Chondrocyte (in vitro differentiated cells): ENCODE results near the gene NPAS3. TPM values are rescaled to one million over a fixed set of nuclear protein-coding genes. Genes with fewer than 3 reads are reported as not detected.

Source experiments
- DNase-seq: peaks from one replicate; pipeline ENCODE4 v3.0.0; 2021; ENCODE audit warnings: mixed read lengths, low spot score
- H3K27ac Mint-ChIP-seq: one replicate; pipeline ENCODE4 v1.8.0; 2021; ENCODE audit warnings: mild to moderate bottlenecking, moderate library complexity, mixed read lengths; ENCODE audit not compliant: unreplicated experiment
- H3K27me3 Mint-ChIP-seq: 2 replicates; pipeline ENCODE4 v1.8.0; 2021; ENCODE audit warnings: low read depth, mixed read lengths
- H3K36me3 Mint-ChIP-seq: 2 replicates; pipeline ENCODE4 v1.8.0; 2021; ENCODE audit warnings: low read depth, mixed read lengths
- H3K4me1 Mint-ChIP-seq: 2 replicates; pipeline ENCODE4 v1.8.0; 2021; ENCODE audit warnings: low read depth, mild to moderate bottlenecking, mixed read lengths
- H3K4me3 Mint-ChIP-seq: one replicate; pipeline ENCODE4 v1.8.0; 2021; ENCODE audit warnings: mild to moderate bottlenecking, moderate library complexity, mixed read lengths; ENCODE audit not compliant: unreplicated experiment
- H3K9me3 Mint-ChIP-seq: 2 replicates; pipeline ENCODE4 v1.8.0; 2021; ENCODE audit warnings: low read depth, mixed read lengths
- total RNA-seq: library from RNA; stranded (reverse); gene quantifications from 3 replicates; pipeline ENCODE4 v1.2.1, GENCODE V29; 2021
- TF ChIP-seq, protein P1 (sequence below): fragments of 200-600 bp; sonication (generic); IDR thresholded peaks from 2 replicates; pipeline ENCODE4 v1.5.0; 2021; ENCODE audit warnings: antibody characterized with exemption, mild to moderate bottlenecking, moderate library complexity

NPAS3 gene
- total RNA-seq, 1 donor from 2014 or later, result 2.6 TPM

GRCh38 chr14:33042591-33042990 lies 103.9 kb downstream of the NPAS3 start:
- H3K4me3 Mint-ChIP-seq, result no peak overlapping the region
- no peaks in the 10 kb centered on the region for H3K27me3 Mint-ChIP-seq
- TF ChIP-seq, protein P1, sequence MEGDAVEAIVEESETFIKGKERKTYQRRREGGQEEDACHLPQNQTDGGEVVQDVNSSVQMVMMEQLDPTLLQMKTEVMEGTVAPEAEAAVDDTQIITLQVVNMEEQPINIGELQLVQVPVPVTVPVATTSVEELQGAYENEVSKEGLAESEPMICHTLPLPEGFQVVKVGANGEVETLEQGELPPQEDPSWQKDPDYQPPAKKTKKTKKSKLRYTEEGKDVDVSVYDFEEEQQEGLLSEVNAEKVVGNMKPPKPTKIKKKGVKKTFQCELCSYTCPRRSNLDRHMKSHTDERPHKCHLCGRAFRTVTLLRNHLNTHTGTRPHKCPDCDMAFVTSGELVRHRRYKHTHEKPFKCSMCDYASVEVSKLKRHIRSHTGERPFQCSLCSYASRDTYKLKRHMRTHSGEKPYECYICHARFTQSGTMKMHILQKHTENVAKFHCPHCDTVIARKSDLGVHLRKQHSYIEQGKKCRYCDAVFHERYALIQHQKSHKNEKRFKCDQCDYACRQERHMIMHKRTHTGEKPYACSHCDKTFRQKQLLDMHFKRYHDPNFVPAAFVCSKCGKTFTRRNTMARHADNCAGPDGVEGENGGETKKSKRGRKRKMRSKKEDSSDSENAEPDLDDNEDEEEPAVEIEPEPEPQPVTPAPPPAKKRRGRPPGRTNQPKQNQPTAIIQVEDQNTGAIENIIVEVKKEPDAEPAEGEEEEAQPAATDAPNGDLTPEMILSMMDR, result no peak
- peaks cover 2% of the 10 kb centered on the region for H3K36me3 Mint-ChIP-seq
- DNase-seq, result no peak
- H3K9me3 Mint-ChIP-seq, result peaks cover 23% of the 10 kb centered on the region
- H3K27ac Mint-ChIP-seq, result no peak overlapping the region
- H3K4me1 Mint-ChIP-seq, result peaks cover 14% of the 10 kb centered on the region

- peaks cover 6% of the 10 kb centered on the region for H3K4me1 Mint-ChIP-seq
- peaks cover 4% of the 10 kb centered on the region for H3K36me3 Mint-ChIP-seq
- no peak overlapping the region for H3K4me3 Mint-ChIP-seq
- no peak overlapping the region for H3K27ac Mint-ChIP-seq
- DNase-seq, result no peak
- TF ChIP-seq, protein P1, result no peak
- H3K9me3 Mint-ChIP-seq, result peaks cover 25% of the 10 kb centered on the region
- H3K27me3 Mint-ChIP-seq, result no peaks in the 10 kb centered on the region
Measured at GRCh38 chr14:33045760-33046159, 107.1 kb downstream of the NPAS3 start.

DNA sequence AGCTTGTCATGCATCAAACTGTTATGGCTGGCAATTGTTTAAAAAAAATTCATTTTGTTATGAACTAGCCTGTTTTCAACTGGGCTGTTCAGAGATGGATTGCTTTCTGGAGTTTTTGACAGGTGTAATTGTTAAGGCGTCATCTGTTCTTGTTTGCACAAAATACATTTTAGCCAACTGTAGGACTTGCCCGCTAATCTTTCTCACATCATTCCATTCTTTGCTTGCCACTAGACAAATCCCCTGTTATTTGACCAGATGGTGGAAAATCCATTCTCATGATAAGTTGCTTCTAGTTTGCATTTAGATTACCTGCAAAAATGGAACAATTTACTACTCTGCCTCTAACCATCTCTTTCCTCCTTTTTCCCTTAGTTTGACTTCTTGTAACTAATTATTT lies 114.3 kb downstream of the NPAS3 start:
- no peak for DNase-seq
- no peaks in the 10 kb centered on the region for H3K27me3 Mint-ChIP-seq
- TF ChIP-seq, protein P1, result no peak
- H3K36me3 Mint-ChIP-seq, result peaks cover 4% of the 10 kb centered on the region
- peaks cover 2% of the 10 kb centered on the region for H3K9me3 Mint-ChIP-seq
- H3K4me1 Mint-ChIP-seq, result no peaks in the 10 kb centered on the region
- no peak overlapping the region for H3K4me3 Mint-ChIP-seq
- no peak overlapping the region for H3K27ac Mint-ChIP-seq

GRCh38 chr14:33056213-33056612 lies 117.5 kb downstream of the NPAS3 start:
- Mint-ChIP-seq H3K27ac (no peak overlapping the region), H3K9me3 (no peaks in the 10 kb centered on the region), H3K4me3 (no peak overlapping the region), H3K27me3 (no peaks in the 10 kb centered on the region), H3K36me3 (peaks cover 2% of the 10 kb centered on the region), H3K4me1 (no peaks in the 10 kb centered on the region)
- DNase-seq, result no peak
- TF ChIP-seq, protein P1, result no peak

DNA sequence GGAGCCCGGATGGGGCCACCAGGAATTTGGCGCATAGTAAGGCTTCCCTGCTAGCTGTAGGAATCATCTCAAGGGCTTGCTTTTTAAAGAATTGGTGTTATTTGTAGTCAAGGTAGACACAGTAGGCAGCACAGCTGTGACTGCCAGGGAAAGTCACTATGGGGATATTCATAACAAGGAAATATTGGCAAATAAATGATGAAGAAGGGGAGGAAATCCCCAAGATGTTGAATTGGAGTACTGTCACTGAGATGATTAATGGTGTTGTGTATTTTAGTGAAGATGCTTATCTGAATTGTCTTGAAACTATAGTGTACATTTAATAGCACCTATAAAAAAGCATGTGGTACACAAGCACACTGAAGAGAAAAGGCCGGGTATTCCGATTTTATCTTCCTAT lies 118.9 kb downstream of the NPAS3 start:
- H3K27me3 Mint-ChIP-seq, result no peaks in the 10 kb centered on the region

More for the DNA sequence above, 118.9 kb downstream of the NPAS3 start:
- Mint-ChIP-seq H3K4me3 (no peak overlapping the region), H3K36me3 (peaks cover 2% of the 10 kb centered on the region), H3K4me1 (no peaks in the 10 kb centered on the region), H3K9me3 (no peaks in the 10 kb centered on the region), H3K27ac (no peak overlapping the region)
- TF ChIP-seq, protein P1, result no peak
- no peak for DNase-seq
